Brain pericyte (primary cell): ENCODE results near the gene KCNJ14.

Experiments
- DNase-seq: peaks from one replicate; pipeline ENCODE4 v3.0.0-alpha.2; 2012; ENCODE audit warnings: low read depth, low spot score

Gene KCNJ14

DNA sequence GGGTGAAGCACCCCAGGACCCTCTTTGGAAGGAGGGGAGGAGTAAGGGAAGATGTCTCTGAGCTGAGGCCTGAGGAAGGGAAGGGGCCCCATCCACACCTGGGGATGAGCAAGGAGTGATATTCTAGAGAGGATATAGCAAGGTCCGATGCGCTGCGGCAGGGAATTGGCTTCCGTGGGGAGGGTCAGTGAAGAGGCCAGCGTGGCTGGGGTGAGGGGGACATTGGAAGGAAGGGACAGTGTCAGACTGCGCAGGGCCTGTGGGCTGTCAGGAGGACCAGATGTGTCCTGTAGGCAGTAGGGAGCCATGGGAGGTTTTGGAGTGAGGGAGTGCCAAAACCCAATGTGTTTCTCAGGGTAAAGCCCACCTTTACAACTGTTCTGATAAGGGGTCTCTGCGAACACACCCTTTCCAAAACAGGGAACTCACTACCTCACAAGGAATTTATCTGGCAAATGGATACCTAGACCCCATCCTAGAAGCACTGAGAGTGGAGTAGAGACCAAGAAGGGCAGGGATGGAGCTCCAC, 52.6 kb downstream of the KCNJ14 start:
- no peak for DNase-seq

DNA sequence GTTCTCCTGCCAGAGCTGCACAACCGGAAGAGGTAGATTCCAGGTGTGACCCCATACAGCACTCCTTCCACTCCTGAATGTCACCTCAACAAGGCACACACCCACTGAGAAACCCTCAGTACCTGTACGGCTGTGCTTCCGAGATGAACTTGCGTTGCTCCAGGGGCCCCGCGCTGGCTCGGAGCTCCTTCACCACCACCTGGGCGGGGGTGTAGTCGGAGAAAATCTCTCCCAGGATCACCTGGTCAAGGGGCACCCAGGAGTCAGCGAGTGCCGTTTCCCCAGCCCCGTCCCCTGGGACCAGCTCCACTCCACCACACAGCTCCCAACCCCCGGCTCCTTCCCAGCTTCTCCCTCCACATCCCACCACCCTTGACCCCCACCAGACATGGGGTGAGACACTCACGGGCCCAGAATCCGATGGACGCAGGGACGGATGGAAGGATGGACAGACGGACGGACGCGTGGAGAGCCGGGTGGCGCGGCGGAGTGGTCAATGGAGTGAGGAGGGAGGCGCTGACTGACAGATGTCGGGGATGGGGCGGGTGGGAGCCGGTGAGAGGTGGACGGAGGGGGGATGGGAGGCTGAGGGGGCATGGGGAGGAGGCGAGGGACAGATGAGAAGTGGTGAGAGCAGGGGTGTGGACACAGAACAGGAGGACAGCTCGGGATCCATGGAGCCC, 53.5 kb downstream of the KCNJ14 start:
- DNase-seq: no peak

DNA sequence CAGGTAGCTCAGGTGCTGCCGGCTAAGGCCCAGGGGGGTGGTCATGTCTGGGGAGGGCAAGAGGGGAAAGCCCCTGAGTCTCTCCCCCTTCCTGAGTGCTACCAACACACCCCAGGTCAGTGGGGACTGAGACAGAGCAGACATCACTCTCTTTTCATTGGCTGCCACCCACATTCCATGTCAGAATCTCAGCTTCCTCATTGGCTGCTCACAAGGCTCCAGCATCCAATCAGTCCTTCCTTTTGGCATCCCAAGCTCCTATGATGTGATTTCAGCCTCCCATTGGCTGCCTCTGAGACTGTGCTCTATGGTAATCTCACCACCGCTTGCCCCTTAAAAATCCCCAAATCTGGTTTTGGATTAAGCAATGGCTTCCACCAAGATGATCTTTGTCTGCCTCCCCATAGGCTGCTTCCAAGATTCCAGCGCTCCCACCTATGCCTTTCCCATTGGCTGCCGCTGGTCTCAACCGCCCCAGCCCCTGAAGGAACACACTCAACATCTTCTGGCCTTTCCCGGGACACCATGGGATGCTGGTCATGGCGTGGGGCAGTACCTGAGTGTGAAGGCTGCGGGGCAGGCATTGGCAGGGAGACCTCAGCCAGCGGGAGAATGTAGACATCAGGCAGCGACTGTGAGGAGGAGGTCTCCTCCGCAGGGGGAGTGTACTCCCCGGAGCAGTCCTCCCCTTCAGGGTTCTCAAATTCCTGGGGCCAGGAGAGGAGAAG, 54.3 kb downstream of the KCNJ14 start:
- no peak for DNase-seq

DNA sequence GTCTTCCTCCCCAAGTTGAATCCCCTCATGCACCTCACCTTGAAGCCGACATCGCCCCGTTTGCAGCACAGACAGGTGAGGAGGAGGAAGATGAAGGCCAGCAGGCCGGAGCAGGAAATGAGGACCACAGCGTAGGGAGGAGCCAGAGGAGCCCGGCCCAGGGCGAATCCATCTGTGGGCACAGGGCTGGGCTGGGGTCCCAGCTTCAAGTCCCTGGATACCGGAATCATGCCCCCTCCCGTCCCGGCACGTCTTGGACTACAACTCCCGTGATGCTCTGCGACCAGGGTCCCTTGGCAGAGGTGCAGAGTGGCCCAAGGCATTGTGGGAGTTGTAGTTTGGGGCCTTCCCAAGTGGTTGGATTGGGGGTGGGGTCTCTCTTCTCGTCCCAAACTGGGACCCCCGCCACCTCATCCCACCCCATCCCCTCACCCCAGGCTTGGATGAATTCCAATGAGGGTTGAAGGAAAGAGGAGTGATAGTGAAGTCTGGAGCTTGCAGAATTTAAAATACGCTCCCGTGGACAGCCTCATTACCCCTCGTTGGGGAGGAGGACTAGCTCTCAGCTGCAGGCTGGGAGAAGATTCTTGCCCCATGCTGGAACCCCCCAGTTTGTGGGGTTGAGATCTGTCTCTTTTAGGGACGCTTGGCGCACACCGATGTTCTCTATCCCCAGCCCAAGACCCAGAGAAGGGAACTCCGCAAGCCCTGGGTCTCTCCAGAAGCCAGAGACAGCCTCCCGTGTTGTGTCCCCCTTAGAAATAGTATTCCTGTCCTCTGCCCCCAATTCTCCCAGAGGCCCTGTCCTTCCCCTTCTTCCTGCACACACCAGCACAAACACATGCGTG, 55.3 kb downstream of the KCNJ14 start:
- DNase-seq: no peak

DNA sequence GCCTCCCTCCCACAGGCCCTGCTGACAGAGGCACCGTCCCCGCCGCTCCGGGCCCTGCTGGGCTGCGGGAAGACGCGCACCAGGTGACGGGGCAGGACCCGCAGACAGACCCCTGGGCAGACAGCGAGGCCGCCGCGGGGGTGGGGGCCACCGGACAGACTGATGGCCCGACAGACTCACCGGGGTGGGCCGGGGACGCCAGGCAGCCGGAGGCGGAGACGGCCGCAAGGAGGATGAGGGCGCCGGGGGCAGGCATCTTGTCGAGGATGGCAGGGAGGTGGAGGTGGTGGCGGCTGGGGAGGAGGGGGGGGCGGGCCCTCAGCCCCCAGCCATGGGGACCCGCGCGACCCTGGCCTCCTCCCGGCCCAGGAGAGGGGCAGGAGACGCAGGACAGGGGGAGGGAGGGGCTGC, 56.0 kb downstream of the KCNJ14 start:
- DNase-seq: no peak

DNA sequence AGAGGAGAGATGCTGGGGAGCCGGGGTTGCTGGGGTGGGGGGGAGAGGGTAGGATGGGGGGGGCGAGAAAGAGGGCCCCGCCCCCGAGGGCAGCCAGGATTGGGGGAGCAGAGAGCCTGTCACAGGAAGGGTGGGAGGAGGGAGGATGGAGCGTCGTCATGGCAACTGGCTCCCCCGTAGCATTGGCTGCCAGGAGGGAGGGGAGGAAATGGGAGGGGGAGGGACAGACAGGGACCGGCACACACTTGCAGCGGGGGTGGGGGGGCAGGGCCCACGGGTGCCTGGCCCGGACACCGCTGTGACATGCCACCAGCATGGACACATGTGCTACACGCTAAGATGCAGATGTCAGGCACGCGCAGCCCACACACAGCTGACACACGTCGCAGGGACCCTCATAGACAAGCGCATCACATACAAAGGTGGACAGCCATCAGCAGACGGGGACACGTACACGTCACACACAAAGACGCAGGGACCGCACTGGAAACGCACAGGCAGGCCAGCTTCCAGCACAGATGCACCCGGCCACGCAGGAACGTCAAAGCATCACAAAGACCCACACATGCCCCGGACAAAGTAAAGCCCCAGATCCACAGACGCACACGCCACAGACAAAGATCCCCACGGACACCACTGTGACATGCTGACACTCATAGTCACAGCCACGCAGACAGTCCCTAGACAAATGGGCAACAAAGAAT, 56.6 kb downstream of the KCNJ14 start, which contains the start of gene LMTK3:
Gene LMTK3, minus strand, starts transcription at position 36 of the 704 bp plus-strand sequence. CDS start 259 bp downstream, outside the sequence.
- DNase-seq: no peak

DNA sequence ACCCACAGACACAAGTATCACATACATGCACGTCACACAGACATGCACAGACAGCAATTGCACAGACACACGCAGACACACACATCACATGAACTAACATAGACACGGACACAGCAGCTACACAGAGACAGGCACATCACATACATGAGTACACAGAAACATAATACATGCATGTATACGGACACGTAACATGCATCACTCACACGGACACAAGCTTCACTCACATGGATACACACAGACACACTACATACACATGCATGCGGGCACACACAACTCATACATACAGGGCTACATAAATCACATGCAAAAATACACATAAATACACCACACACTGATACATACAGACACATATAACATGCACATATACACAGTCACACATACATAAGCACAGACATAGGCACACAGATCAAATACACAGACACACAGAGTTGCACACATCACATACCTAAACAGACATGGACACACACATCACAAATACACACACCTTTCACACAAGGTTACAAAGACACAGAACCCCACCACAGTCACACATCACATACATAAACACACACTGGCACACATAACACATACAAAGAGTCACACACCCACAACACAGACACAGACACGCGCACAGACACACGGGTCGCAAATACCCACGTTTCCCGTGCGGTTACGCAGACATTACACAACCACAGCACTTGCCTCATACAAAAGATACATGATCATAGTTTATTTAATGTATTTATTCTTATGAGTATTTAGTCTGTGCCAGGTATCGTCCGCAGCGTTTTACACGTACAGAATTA, 57.3 kb downstream of the KCNJ14 start:
- DNase-seq: no peak

DNA sequence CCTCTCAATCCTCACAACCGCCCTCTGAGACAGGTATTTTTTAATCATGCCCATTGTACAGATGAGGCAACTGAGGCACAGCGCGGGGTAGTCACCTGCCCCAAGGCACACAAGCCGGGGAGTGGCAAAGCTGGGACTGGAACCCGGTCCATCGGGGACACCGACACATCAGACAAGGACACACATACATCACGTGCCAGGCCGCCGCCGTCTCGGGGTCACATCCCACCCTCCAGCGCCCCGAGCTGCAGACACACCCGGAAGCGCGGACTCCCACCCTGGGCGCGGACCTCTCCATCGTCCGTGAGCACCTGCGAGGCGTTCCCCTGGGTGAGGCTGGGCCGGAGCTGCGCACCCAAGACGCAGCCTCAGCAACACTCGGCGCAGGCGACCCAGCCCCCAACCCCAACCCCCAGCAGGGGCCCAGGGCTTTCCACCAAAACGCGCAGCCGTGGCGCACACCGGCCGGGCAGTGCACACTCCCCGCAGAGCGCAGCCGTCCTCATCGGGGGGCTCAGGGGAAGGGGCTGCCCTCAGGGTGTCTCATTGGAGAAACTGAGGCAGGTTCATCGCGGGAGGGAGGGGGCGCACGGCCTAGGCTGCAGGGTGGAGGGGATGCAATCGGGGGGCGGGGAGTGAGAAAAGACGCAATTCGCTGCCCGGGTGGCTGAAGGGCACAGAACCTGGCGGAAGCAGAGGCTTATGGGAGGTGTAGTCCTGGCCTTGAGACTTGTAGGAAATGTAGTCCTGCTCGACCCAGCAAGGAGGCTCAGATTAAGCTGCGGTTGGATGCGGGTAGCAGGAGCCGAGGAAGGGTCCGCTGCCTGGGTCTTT, 58.1 kb downstream of the KCNJ14 start:
- no peak for DNase-seq

DNA sequence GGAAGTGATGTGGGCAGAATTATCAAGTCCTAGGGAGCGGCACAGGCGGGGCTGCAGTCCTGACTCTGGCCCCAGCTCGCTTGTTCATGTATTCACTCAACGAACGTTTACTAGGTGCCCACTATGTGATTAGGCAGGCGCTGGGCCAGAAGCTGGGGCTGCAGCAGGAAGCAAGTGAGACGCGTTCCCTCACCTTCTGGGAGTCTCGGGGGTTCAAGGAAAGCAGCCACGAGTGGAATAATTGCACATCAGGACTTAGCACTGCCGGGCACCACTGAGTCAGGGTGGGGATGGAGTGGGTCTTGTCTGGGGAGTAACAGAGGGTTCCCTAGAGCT, 58.7 kb downstream of the KCNJ14 start:
- DNase-seq: no peak

DNA sequence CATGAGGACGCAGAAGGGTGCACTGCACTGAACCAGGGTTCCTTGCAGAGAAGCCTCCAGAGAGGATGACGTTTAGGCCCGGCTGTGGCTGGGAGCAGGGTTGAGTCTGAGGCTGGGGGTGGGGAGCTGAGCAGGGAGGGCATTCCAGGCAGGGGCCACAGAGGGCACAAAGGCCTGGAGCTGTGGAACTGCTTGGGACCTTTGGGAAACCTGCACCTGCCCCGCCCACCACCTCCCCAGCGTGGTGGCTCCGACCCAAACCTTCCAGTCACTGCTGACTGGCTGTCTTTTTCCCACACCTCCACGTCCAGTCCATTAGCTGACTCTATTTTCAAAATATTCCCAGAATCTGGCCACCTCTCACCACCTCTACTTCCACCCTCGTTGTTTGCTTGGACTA, 61.2 kb downstream of the KCNJ14 start:
- no peak for DNase-seq
